Peyer's patch (tissue), 4 donors: ENCODE results near the gene TIPIN. TPM values are rescaled to one million over a fixed set of nuclear protein-coding genes. Genes with fewer than 3 reads are reported as not detected.
A peak's percentile ranks its signal among the peaks of the same experiment; 100 is the strongest.

ENCODE experiments used
- DNase-seq, 3 donors: peaks; one replicate each; pipeline ENCODE4 v3.0.0-alpha.2; 2017 to 2019
- H3K27ac ChIP-seq, 4 donors: fragments of 200-600 bp; sonication (generic); one replicate each; pipeline ENCODE4 v1.5.1; 2016 to 2019
- H3K27me3 ChIP-seq, 2 donors: fragments of 200-600 bp; sonication (generic); one replicate each; pipeline ENCODE4 v1.5.1; 2019
- H3K36me3 ChIP-seq, 3 donors: fragments of 200-600 bp; sonication (generic); one replicate each; pipeline ENCODE4 v1.5.1; 2016 to 2019
- H3K4me1 ChIP-seq, 4 donors: fragments of 200-600 bp; sonication (generic); one replicate each; pipeline ENCODE4 v1.5.1; 2016 to 2019
- H3K4me3 ChIP-seq, 4 donors: fragments of 200-600 bp; sonication (generic); 1 replicate in 3 of 4; 2 replicates in 1 of 4; pipeline ENCODE4 v1.5.1; 2016 to 2019; ENCODE audit warnings: mild to moderate bottlenecking in 1 of 4
- H3K9me3 ChIP-seq, 4 donors: fragments of 200-600 bp; sonication (generic); one replicate each; pipeline ENCODE4 v1.5.1; 2016 to 2019; ENCODE audit warnings: mild to moderate bottlenecking in 1 of 4
- POLR2A ChIP-seq, 2 donors: fragments of 450-650 bp; IDR thresholded peaks; one replicate each; pipeline ENCODE4 v1.5.1; 2017; ENCODE audit warnings: antibody characterized with exemption in 2 of 2, mild to moderate bottlenecking in 2 of 2, moderate library complexity in 2 of 2
- total RNA-seq, 4 donors: library from RNA; depleted of rRNA; stranded (reverse); fragments of >200 nt; gene quantifications; one replicate each; pipeline ENCODE4 v1.1.0, GENCODE V29; 2016
- TF ChIP-seq, protein P1 (sequence below), 6 experiments: fragments of 450-650 bp in 4 of 6; fragments of 200-600 bp in 2 of 6; sonication (generic) in 1 of 6; IDR thresholded peaks; one replicate each; pipeline ENCODE4 v1.5.1; 2017 to 2019; ENCODE audit warnings: antibody characterized with exemption in 6 of 6, mild to moderate bottlenecking in 3 of 6, moderate library complexity in 1 of 6

Gene TIPIN
- total RNA-seq, 4 donors from 2014 or later = 2.6 to 10.6 (median 6.8) TPM

DNA sequence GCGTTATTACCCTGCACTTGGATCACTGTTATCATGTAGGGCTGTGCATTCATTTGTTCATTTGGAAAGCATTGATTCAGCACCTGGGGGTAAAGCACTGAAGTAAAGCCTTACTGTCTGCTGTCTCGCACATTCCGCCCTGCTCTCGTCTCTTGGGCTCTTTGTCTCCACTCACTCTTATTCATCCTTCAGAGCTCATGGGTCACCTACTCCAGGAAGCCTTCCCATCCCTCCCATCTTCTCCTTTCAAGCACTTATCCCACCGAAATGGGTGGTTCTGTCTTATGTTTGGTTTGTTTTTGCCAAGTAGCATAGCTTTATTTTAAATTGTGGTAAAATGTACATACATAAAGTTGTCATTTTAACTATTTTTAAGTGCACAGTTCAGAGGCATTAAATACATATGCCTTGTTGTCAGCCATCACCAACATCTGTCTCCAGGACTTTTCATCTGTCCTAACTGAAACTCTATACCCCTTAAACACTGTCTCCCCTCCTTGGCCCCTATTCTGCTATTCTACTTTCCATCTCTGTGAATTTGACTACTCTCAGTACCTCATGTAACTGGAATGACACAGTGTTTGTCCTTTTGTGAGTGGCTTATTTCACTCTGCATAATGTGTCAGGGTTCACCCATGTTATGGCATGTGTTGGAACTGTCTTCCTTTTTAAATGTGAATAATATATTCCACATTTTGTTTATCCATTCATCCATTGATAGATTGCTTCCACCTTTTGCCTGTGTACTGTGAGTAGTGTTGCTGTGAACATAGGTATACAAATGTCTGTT, 53.8 kb downstream of the TIPIN start:
- Histone ChIP-seq H3K4me3 (no peak overlapping the region), H3K4me1 (no peaks in the 10 kb centered on the region), H3K36me3 (peaks cover 0 to 13% (median 0%) of the 10 kb centered on the region in 3 donors), H3K9me3 (no peaks in the 10 kb centered on the region), H3K27me3 (no peaks in the 10 kb centered on the region), H3K27ac (no peak overlapping the region)
- TF ChIP-seq POLR2A (IDR thresholded peaks at IDR 0.05) = no peak
- TF ChIP-seq, protein P1, sequence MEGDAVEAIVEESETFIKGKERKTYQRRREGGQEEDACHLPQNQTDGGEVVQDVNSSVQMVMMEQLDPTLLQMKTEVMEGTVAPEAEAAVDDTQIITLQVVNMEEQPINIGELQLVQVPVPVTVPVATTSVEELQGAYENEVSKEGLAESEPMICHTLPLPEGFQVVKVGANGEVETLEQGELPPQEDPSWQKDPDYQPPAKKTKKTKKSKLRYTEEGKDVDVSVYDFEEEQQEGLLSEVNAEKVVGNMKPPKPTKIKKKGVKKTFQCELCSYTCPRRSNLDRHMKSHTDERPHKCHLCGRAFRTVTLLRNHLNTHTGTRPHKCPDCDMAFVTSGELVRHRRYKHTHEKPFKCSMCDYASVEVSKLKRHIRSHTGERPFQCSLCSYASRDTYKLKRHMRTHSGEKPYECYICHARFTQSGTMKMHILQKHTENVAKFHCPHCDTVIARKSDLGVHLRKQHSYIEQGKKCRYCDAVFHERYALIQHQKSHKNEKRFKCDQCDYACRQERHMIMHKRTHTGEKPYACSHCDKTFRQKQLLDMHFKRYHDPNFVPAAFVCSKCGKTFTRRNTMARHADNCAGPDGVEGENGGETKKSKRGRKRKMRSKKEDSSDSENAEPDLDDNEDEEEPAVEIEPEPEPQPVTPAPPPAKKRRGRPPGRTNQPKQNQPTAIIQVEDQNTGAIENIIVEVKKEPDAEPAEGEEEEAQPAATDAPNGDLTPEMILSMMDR (IDR thresholded peaks at IDR 0.05) = no peak
- DNase-seq = no peak

DNA sequence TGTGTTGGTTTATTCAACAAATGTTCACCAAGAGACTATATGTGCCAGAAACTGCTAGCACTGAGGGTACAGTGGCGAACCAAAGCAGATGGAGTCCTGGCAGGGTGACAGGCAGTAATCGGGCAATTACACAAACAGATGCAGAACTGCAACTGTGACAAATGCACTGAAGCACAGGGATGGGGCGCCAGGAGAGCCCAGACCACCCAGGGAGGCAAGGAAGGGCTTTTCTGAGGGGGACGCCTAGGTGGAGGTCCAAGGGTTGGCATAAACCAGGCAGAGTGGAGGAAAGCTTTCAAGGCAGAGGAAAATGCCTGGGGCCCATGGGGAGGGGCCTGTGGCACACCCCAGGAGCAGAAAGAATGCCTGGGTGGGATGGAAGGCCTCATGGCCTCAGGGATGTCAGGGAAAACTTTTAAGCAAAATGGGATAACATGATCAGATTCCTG, 57.7 kb downstream of the TIPIN start:
- no peak for DNase-seq
- no peaks in the 10 kb centered on the region for H3K9me3 ChIP-seq

DNA sequence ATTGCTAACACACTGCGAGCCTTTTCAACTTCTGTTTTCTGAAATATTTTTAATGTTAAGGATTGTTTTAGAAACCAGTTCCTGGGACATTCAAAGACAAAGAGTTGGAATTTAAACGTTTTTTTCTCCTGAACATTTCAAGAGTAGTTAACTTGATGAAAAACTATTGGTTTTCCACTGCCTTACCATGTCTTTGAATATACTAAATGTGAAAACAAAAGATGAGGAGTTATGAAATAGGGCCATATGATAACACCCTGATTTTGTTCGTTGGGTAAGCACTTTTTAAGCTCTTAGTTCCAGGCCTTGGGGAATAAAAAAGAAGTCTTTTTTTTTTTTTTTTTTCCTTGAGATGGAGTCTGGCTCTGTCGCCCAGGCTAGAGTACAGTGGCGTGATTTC, 60.3 kb downstream of the TIPIN start:
- Histone ChIP-seq H3K4me3 (no peak overlapping the region), H3K27ac (no peak overlapping the region), H3K27me3 (no peaks in the 10 kb centered on the region), H3K4me1 (peaks cover 0 to 20% (median 8%) of the 10 kb centered on the region in 4 donors), H3K36me3 (peaks cover 0 to 5% (median 0%) of the 10 kb centered on the region in 3 donors), H3K9me3 (no peaks in the 10 kb centered on the region)
- no peak for DNase-seq
- TF ChIP-seq, protein P1 (IDR thresholded peaks at IDR 0.05) = no peak
- TF ChIP-seq POLR2A (IDR thresholded peaks at IDR 0.05) = no peak

More for the DNA sequence above, 57.7 kb downstream of the TIPIN start:
- Histone ChIP-seq H3K4me3 (no peak overlapping the region), H3K36me3 (peaks cover 0 to 5% (median 0%) of the 10 kb centered on the region in 3 donors), H3K4me1 (peaks cover 0 to 14% (median 4%) of the 10 kb centered on the region in 4 donors), H3K27me3 (no peaks in the 10 kb centered on the region), H3K27ac (no peak overlapping the region)
- TF ChIP-seq, protein P1 (IDR thresholded peaks at IDR 0.05) = no peak
- no peak for TF ChIP-seq POLR2A (IDR thresholded peaks at IDR 0.05)

DNA sequence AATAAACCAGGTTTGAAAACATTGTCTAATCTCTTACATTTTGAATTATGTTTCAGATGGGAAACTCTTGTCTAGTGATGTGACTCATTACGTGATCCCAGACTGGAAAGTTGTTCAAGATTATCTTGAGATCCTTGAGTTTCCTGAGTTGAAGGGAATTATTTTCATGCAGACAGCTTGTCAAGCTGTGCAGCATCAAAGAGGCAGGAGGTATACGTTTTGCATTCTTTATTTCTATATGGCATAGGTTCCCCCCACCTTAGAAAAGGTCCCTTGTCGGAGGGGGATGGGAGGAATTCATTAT, 61.6 kb downstream of the TIPIN start:
- Histone ChIP-seq H3K27ac (no peak overlapping the region), H3K9me3 (no peaks in the 10 kb centered on the region), H3K27me3 (no peaks in the 10 kb centered on the region), H3K36me3 (peaks cover 0 to 5% (median 0%) of the 10 kb centered on the region in 3 donors), H3K4me3 (peak overlapping the region in 2 of 4 donors; percentile 69 to 75), H3K4me1 (peaks cover 0 to 20% (median 8%) of the 10 kb centered on the region in 4 donors)
- no peak for DNase-seq
- TF ChIP-seq, protein P1 (IDR thresholded peaks at IDR 0.05) = no peak
- no peak for TF ChIP-seq POLR2A (IDR thresholded peaks at IDR 0.05)

DNA sequence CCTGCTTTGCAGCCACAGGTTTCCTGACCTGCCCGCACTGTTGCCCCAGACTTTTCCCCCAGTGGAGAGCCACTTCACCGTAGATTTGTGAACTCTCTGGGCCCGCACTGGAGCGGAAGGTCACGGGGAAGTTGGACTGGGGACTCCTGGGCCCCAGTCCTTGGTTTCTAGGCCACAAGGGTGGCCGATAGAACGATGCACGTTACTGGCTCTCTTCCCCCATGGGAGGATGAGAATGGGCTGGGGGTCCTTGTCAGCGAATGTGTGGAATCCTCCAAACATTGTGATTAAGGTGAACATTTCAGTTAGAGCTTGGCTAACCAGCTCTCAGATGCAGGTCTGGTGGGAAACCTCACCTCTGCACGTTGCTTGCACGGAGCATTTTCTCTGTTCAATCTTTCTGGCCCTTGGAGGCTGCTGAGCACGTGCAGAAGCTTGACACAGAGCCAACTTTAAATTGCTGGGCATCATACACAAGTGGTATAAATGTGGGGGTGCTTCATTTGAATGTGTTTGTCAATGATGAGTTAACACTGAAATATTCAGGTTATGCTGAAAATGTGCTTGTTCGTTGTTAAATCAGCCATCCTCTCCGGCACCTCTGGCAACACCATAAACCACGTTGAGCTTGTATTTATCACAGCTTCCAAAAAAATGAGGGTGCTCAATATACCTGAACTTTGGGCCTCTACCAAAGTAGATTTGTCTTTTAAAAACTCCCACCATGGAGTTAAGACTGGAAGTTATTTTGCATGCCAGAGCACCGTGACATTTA, 62.1 kb downstream of the TIPIN start:
- Histone ChIP-seq H3K27me3 (no peaks in the 10 kb centered on the region), H3K9me3 (no peaks in the 10 kb centered on the region), H3K4me1 (peaks cover 0 to 20% (median 8%) of the 10 kb centered on the region in 4 donors), H3K27ac (peak overlapping the region; percentile 88 to 95 (median 88)), H3K4me3 (peak overlapping the region; percentile 69 to 91 (median 75)), H3K36me3 (peaks cover 0 to 5% (median 0%) of the 10 kb centered on the region in 3 donors)
- DNase-seq = peak in 1 of 3 donors; percentile 55
- TF ChIP-seq, protein P1 (IDR thresholded peaks at IDR 0.05) = no peak
- no peak for TF ChIP-seq POLR2A (IDR thresholded peaks at IDR 0.05)
